Brain microvascular endothelial cell (primary cell): Measurements from ENCODE around the gene NAV1.
A peak's percentile ranks its signal among the peaks of the same experiment; 100 is the strongest.

Experiments used
- DNase-seq: peaks from one replicate; pipeline ENCODE4 v3.0.0-alpha.2; 2020
- H3K27ac ChIP-seq: fragments of 250-450 bp; sonication (Bioruptor Pico); 2 replicates; pipeline ENCODE4 v1.5.1; 2020; ENCODE audit warnings: mild to moderate bottlenecking, moderate library complexity
- H3K27me3 ChIP-seq: fragments of 250-450 bp; sonication (Bioruptor Pico); replicated peaks from 2 replicates; pipeline ENCODE4 v1.5.1; 2020; ENCODE audit warnings: mild to moderate bottlenecking
- H3K36me3 ChIP-seq: fragments of 250-450 bp; sonication (Bioruptor Pico); replicated peaks from 2 replicates; pipeline ENCODE4 v1.5.1; 2020; ENCODE audit warnings: mild to moderate bottlenecking
- H3K4me3 ChIP-seq: 2 replicates; pipeline ENCODE4 v1.5.1; 2011; ENCODE audit warnings: low read depth, mild to moderate bottlenecking, control low read depth, low read length, moderate library complexity
- CTCF ChIP-seq: IDR thresholded peaks from 2 replicates; pipeline ENCODE4 v1.5.1; 2011; ENCODE audit warnings: low read depth, mild to moderate bottlenecking, moderate library complexity, low read length, control low read depth, inconsistent platforms; ENCODE audit errors: missing control alignments
- in situ Hi-C: cut with HindIII; loops from 2 replicates; pipeline ENCODE4 v1.10.0; 2017; ENCODE audit warnings: low sequenced_read_pairs, low pct_ligation_motif_present

The NAV1 gene

DNA sequence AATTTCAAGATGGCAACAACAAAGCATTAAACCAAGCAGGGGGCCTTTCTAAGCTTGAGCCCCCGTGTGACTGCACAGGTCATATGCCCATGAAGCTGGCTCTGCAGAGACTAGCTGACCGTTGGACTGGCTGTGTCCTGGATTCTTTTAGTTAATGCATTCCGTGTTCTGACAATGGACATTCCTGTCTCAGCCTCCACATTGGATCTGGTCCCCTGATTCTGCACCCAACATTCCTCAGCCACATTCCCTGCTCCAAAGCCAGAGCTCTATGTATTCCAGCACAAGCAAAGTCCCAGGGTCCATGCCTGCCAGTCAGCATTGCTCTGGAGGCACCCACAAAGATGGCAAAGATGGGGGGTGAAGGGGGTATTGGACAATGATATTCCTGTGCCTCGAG lies 5.1 kb upstream of the NAV1 start:
- no peak for DNase-seq
- Histone ChIP-seq H3K4me3 (no peak overlapping the region), H3K27me3 (no peaks in the 10 kb centered on the region), H3K27ac (no peak overlapping the region), H3K36me3 (no peaks in the 10 kb centered on the region)
- in situ Hi-C loops = no loop called here
- no peak for TF ChIP-seq CTCF

- no peak for TF ChIP-seq CTCF
- Histone ChIP-seq H3K27ac (peak overlapping the region; percentile 56), H3K36me3 (no peaks in the 10 kb centered on the region), H3K4me3 (no peak overlapping the region), H3K27me3 (no peaks in the 10 kb centered on the region)
- in situ Hi-C loops = no loop called here
- no peak for DNase-seq
Measured at GRCh38 chr1:201535046-201535918, 3.6 kb upstream of the NAV1 start.

DNA sequence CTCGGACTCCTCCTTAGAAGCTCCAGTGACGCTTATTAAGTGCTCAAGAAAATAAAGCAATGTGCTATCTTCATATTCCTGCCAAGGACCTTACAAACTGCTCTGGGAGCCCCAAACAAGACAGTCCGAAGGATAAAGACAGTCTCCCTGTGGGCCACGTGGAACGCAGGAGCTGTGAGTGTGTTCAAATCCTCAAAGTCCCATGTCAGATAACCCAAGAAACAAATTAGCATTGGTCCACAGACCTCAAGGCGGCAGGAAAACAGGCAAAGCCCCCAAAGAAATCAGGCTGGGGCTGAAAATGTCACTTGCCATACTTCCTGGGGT lies 3.0 kb upstream of the NAV1 start:
- peak overlapping the region; percentile 56 for H3K27ac ChIP-seq
- no peaks in the 10 kb centered on the region for H3K36me3 ChIP-seq
- H3K27me3 ChIP-seq = no peaks in the 10 kb centered on the region
- H3K4me3 ChIP-seq = no peak overlapping the region
- TF ChIP-seq CTCF = no peak
- in situ Hi-C loops = no loop called here
- no peak for DNase-seq

- in situ Hi-C loops = no loop called here
- peak overlapping the region; percentile 56 for H3K27ac ChIP-seq
Measured at GRCh38 chr1:201536558-201536957, 2.4 kb upstream of the NAV1 start.

GRCh38 chr1:201537028-201537427 lies 1.9 kb upstream of the NAV1 start:
- H3K27me3 ChIP-seq = no peaks in the 10 kb centered on the region
- TF ChIP-seq CTCF = no peak
- H3K4me3 ChIP-seq = no peak overlapping the region
- no peaks in the 10 kb centered on the region for H3K36me3 ChIP-seq
- H3K27ac ChIP-seq = peak overlapping the region; percentile 2
- in situ Hi-C loops = no loop called here
- DNase-seq = no peak

More at GRCh38 chr1:201536558-201536957, 2.4 kb upstream of the NAV1 start:
- H3K4me3 ChIP-seq = no peak overlapping the region
- H3K27me3 ChIP-seq = no peaks in the 10 kb centered on the region
- no peaks in the 10 kb centered on the region for H3K36me3 ChIP-seq
- TF ChIP-seq CTCF = no peak
- peak; percentile 86 for DNase-seq

DNA sequence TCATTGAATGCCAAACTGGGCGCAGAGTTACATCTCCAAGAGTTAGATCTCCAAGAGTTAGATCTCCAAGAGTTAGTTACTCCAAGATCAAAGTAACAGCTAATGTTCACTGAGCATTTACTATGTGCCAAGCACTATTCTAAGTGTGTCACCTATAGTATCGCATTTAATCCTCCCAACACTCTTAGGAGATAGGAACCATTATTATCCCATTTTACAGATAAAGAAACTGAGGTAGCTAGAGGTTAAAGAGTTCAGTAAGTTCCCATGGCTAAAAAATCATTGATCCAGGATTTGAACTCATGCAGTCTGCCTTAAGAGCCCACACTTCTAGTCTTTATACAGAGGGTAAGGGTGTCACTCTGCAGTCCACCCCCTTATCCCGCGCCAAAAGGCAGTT lies 1.5 kb upstream of the NAV1 start:
- Histone ChIP-seq H3K4me3 (no peak overlapping the region), H3K27ac (no peak overlapping the region), H3K36me3 (no peaks in the 10 kb centered on the region), H3K27me3 (no peaks in the 10 kb centered on the region)
- in situ Hi-C loops = no loop called here
- DNase-seq = no peak
- no peak for TF ChIP-seq CTCF
